Ammon's horn (tissue), 1 donor: ENCODE measurements around the gene NECTIN1.

Source experiments
- DNase-seq: peaks from one replicate; pipeline ENCODE4 v3.0.0-alpha.2; 2016; ENCODE audit warnings: low spot score

NECTIN1 gene

GRCh38 chr11:119730789-119731386 is 1.9 kb upstream of the NECTIN1 start:
- peak; percentile 80 for DNase-seq

GRCh38 chr11:119729951-119730613 is 1.1 kb upstream of the NECTIN1 start:
- DNase-seq: peak; percentile 65

GRCh38 chr11:119729581-119729927 is 554 bp upstream of the NECTIN1 start:
- no peak for DNase-seq

- no peak for DNase-seq
Observed at GRCh38 chr11:119728211-119728626, 781 bp downstream of the NECTIN1 start.

GRCh38 chr11:119727523-119728151 is 1.4 kb downstream of the NECTIN1 start:
- DNase-seq: no peak

- no peak for DNase-seq
Observed at GRCh38 chr11:119726585-119727522, 2.1 kb downstream of the NECTIN1 start.

GRCh38 chr11:119726150-119726553 is 2.8 kb downstream of the NECTIN1 start:
- no peak for DNase-seq

GRCh38 chr11:119724956-119725355 is 4.0 kb downstream of the NECTIN1 start:
- no peak for DNase-seq

- no peak for DNase-seq
Observed at GRCh38 chr11:119723952-119724325, 5.1 kb downstream of the NECTIN1 start.

GRCh38 chr11:119723243-119723951 is 5.6 kb downstream of the NECTIN1 start:
- no peak for DNase-seq

GRCh38 chr11:119722281-119722794 is 6.7 kb downstream of the NECTIN1 start:
- no peak for DNase-seq

- DNase-seq: no peak
Observed at GRCh38 chr11:119721129-119722120, 7.6 kb downstream of the NECTIN1 start.

- DNase-seq: no peak
Observed at GRCh38 chr11:119720311-119720913, 8.6 kb downstream of the NECTIN1 start.

GRCh38 chr11:119717839-119718534 is 11.0 kb downstream of the NECTIN1 start:
- DNase-seq: no peak

- no peak for DNase-seq
Observed at GRCh38 chr11:119716582-119717498, 12.2 kb downstream of the NECTIN1 start.

- no peak for DNase-seq
Observed at GRCh38 chr11:119714590-119714989, 14.4 kb downstream of the NECTIN1 start.

- no peak for DNase-seq
Observed at GRCh38 chr11:119714189-119714588, 14.8 kb downstream of the NECTIN1 start.

- DNase-seq: no peak
Observed at GRCh38 chr11:119713359-119714040, 15.5 kb downstream of the NECTIN1 start.
